HEK293 (cell line): ENCODE results near the gene RNF223.

Source experiments
- CTCF ChIA-PET: fragments of 350-600 bp; formaldehyde crosslinking; extraction: SDS; loops from one replicate; lab custom pipeline; 2021; ENCODE audit warnings: antibody characterized with exemption; lab: Yijun Ruan, JAX
- POLR2A ChIA-PET: fragments of 300-600 bp; formaldehyde crosslinking; extraction: SDS; loops from one replicate; lab custom pipeline; 2020; ENCODE audit warnings: antibody characterized with exemption, inconsistent platforms; lab: Yijun Ruan, JAX
- H3K27ac ChIP-seq: fragments of 200-500 bp; sonication (Bioruptor generic); 2 replicates; pipeline ENCODE4 v1.5.1; 2014; ENCODE audit warnings: low read depth, low read length, control low read depth, inconsistent platforms; ENCODE audit errors: extremely low read depth
- H3K36me3 ChIP-seq, 2 experiments: fragments of 200-500 bp in 1 of 2; sonication (Bioruptor generic) in 1 of 2; 1 replicate in 1 of 2; 2 replicates in 1 of 2; pipeline ENCODE4 v1.5.1; 2014 to 2017; ENCODE audit warnings: inconsistent platforms in 2 of 2, low read length in 2 of 2; ENCODE audit not compliant: control insufficient read depth in 2 of 2, insufficient read depth in 1 of 2
- H3K4me1 ChIP-seq: fragments of 200-500 bp; sonication (Bioruptor generic); 2 replicates; pipeline ENCODE4 v1.5.1; 2014; ENCODE audit warnings: mild to moderate bottlenecking, low read length, inconsistent platforms; ENCODE audit not compliant: control insufficient read depth, insufficient read depth
- H3K4me3 ChIP-seq: 2 replicates; pipeline ENCODE4 v1.5.1; 2011; ENCODE audit warnings: low read depth, mild to moderate bottlenecking, control low read depth, low read length, moderate library complexity
- H3K9me3 ChIP-seq: fragments of 200-500 bp; sonication (Bioruptor generic); 2 replicates; pipeline ENCODE4 v1.5.1; 2014; ENCODE audit warnings: low read depth, low read length, inconsistent platforms; ENCODE audit not compliant: control insufficient read depth, insufficient read depth
- ELK4 ChIP-seq: IDR thresholded peaks from 2 replicates; pipeline ENCODE4 v1.6.1; 2011; ENCODE audit warnings: mild to moderate bottlenecking, low read depth, low read length, borderline replicate concordance
- KLF17 ChIP-seq: fragments of 450-650 bp; formaldehyde crosslinking; IDR thresholded peaks from 2 replicates; pipeline ENCODE4 v1.5.1; 2016; ENCODE audit warnings: missing biosample characterization, missing genetic modification characterization
- KLF7 ChIP-seq: fragments of 450-650 bp; formaldehyde crosslinking; IDR thresholded peaks from 2 replicates; pipeline ENCODE4 v1.5.1; 2016; ENCODE audit warnings: missing biosample characterization, missing genetic modification characterization, borderline replicate concordance
- PRDM1 ChIP-seq: fragments of 450-650 bp; formaldehyde crosslinking; IDR thresholded peaks from 2 replicates; pipeline ENCODE4; 2016; ENCODE audit warnings: missing biosample characterization, missing genetic modification characterization
- SALL2 ChIP-seq: fragments of 450-650 bp; formaldehyde crosslinking; IDR thresholded peaks from 2 replicates; pipeline ENCODE4 v1.5.0; 2017; ENCODE audit warnings: missing biosample characterization, mild to moderate bottlenecking, missing genetic modification characterization, borderline replicate concordance
- SCRT1 ChIP-seq: fragments of 450-650 bp; formaldehyde crosslinking; IDR thresholded peaks from 2 replicates; pipeline ENCODE4 v1.5.1; 2016; ENCODE audit warnings: missing biosample characterization, missing genetic modification characterization, borderline replicate concordance
- SP2 ChIP-seq: fragments of 450-650 bp; formaldehyde crosslinking; IDR thresholded peaks from 2 replicates; pipeline ENCODE4 v1.5.1; 2016; ENCODE audit warnings: missing biosample characterization, missing genetic modification characterization
- ZBTB1 ChIP-seq: fragments of 450-650 bp; formaldehyde crosslinking; IDR thresholded peaks from 2 replicates; pipeline ENCODE4 v1.5.1; 2016; ENCODE audit warnings: missing biosample characterization, missing genetic modification characterization
- ZNF23 ChIP-seq: fragments of 450-650 bp; formaldehyde crosslinking; IDR thresholded peaks from 2 replicates; pipeline ENCODE4 v1.5.1; 2016; ENCODE audit warnings: missing biosample characterization, missing genetic modification characterization, borderline replicate concordance
- ZNF335 ChIP-seq: fragments of 450-650 bp; formaldehyde crosslinking; conservative IDR thresholded peaks from 2 replicates; pipeline ENCODE4 v1.5.1; 2016; ENCODE audit warnings: missing biosample characterization, missing genetic modification characterization
- ZNF416 ChIP-seq: fragments of 450-650 bp; formaldehyde crosslinking; IDR thresholded peaks from 2 replicates; pipeline ENCODE4 v1.5.1; 2016; ENCODE audit warnings: missing biosample characterization, missing genetic modification characterization
- ZNF510 ChIP-seq: fragments of 450-650 bp; formaldehyde crosslinking; IDR thresholded peaks from 2 replicates; pipeline ENCODE4 v1.5.1; 2018; ENCODE audit warnings: mild to moderate bottlenecking, missing genetic modification characterization, missing biosample characterization; ENCODE audit not compliant: insufficient replicate concordance
- ZNF529 ChIP-seq: fragments of 450-650 bp; formaldehyde crosslinking; IDR thresholded peaks from 2 replicates; pipeline ENCODE4 v1.5.1; 2017; ENCODE audit warnings: missing genetic modification characterization, missing biosample characterization; ENCODE audit not compliant: insufficient replicate concordance
- ZNF558 ChIP-seq: fragments of 450-650 bp; formaldehyde crosslinking; IDR thresholded peaks from 2 replicates; pipeline ENCODE4 v1.5.1; 2016; ENCODE audit warnings: missing biosample characterization, missing genetic modification characterization
- ZNF596 ChIP-seq: fragments of 450-650 bp; IDR thresholded peaks from 2 replicates; pipeline ENCODE4 v1.5.0; 2018; ENCODE audit warnings: missing biosample characterization, mild to moderate bottlenecking, missing genetic modification characterization, moderate library complexity
- ZNF629 ChIP-seq: fragments of 450-650 bp; formaldehyde crosslinking; IDR thresholded peaks from 2 replicates; pipeline ENCODE4 v1.5.1; 2017; ENCODE audit warnings: missing biosample characterization, missing genetic modification characterization
- ZNF692 ChIP-seq: fragments of 450-650 bp; formaldehyde crosslinking; IDR thresholded peaks from 2 replicates; pipeline ENCODE4 v1.5.1; 2016; ENCODE audit warnings: missing biosample characterization, missing genetic modification characterization
- ZNF768 ChIP-seq: fragments of 450-650 bp; formaldehyde crosslinking; IDR thresholded peaks from 2 replicates; pipeline ENCODE4 v1.5.1; 2018; ENCODE audit warnings: missing biosample characterization, mild to moderate bottlenecking, missing genetic modification characterization
- ZNF776 ChIP-seq: fragments of 450-650 bp; formaldehyde crosslinking; IDR thresholded peaks from 2 replicates; pipeline ENCODE4 v1.5.0; 2017; ENCODE audit warnings: missing biosample characterization, missing genetic modification characterization, borderline replicate concordance
- ZNF777 ChIP-seq: fragments of 450-650 bp; formaldehyde crosslinking; IDR thresholded peaks from 2 replicates; pipeline ENCODE4 v1.5.1; 2017; ENCODE audit warnings: missing biosample characterization, missing genetic modification characterization, borderline replicate concordance
- ZNF837 ChIP-seq: fragments of 450-650 bp; formaldehyde crosslinking; IDR thresholded peaks from 2 replicates; pipeline ENCODE4 v1.5.1; 2016; ENCODE audit warnings: missing biosample characterization, missing genetic modification characterization
- TF ChIP-seq, protein P1 (sequence below): fragments of 450-650 bp; formaldehyde crosslinking; IDR thresholded peaks from 2 replicates; pipeline ENCODE4; 2016; ENCODE audit warnings: missing biosample characterization, missing genetic modification characterization
- TF ChIP-seq, protein P2 (sequence below): fragments of 450-650 bp; formaldehyde crosslinking; IDR thresholded peaks from 2 replicates; pipeline ENCODE4 v1.5.1; 2017; ENCODE audit warnings: missing biosample characterization, missing genetic modification characterization

Gene RNF223

DNA sequence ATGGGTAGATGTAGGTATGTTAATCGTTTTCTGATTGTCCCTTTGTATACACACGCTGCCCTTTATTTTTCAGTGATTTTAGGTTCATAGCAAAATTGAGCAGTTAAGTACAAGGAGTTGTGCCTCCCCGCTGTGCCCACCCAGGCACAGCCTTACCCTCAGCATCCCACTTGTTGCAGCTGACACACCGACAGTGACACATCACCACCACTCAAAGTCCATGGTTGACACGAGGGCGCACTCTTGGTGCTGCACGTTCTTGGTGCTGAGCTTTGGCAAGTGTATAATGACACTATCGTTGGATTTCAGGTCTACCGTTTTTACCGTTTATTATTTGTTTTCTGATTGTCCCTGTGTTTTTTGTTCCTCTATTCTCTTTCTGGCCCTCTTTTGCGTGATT lies 26.2 kb upstream of the RNF223 start:
- H3K4me3 ChIP-seq, result no peak overlapping the region
- POLR2A ChIA-PET, result no interaction called here
- peaks cover 0 to 4% of the 10 kb centered on the region in 2 experiments; a peak in 2 of 3 replicates for H3K36me3 ChIP-seq
- no peaks in the 10 kb centered on the region for H3K9me3 ChIP-seq
- CTCF ChIA-PET, result no interaction called here
- H3K27ac ChIP-seq, result no peak overlapping the region
- TF ChIP-seq ELK4, result no peak
- TF ChIP-seq KLF7 (tag by site-specific recombination), result no peak
- no peak for TF ChIP-seq ZNF777 (tag by site-specific recombination)
- TF ChIP-seq ZNF629 (tag by site-specific recombination), result no peak
- no peak for TF ChIP-seq ZBTB1 (tag by site-specific recombination)
- TF ChIP-seq PRDM1 (tag by site-specific recombination), result no peak
- H3K4me1 ChIP-seq, result no peaks in the 10 kb centered on the region

DNA sequence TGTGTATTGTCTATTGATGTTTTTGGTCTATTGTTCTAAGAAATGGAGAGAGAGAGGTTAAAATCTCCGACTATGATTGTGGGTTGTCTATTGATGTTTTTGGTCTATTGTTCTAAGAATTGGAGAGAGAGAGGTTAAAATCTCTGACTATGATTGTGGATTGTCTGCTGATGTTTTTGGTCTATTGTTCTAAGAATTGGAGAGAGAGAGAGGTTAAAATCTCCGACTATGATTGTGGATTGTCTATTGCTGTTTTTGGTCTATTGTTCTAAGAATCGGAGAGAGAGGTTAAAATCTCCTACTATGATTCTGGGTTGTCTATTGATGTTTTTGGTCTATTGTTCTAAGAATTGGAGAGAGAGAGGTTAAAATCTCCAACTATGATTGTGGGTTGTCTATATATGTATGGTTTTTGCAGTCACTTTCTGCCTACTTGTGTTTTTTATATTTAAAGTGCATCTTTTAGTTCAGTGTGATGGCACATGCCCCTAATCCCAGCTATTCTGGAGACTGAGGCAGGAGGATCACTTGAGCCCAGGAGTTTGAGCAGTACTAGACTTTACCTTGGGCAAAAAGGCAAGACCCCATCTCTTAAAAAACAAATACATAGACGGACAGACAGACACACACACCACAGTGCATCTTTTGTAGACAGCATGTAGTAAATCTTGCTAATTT lies 25.5 kb upstream of the RNF223 start:
- Histone ChIP-seq H3K36me3 (peaks cover 0 to 4% of the 10 kb centered on the region in 2 experiments; a peak in 1 of 3 replicates), H3K4me1 (no peaks in the 10 kb centered on the region), H3K9me3 (no peaks in the 10 kb centered on the region), H3K27ac (no peak overlapping the region), H3K4me3 (no peak overlapping the region)
- CTCF ChIA-PET, result no interaction called here
- POLR2A ChIA-PET, result no interaction called here
- no peak for TF ChIP-seq ZNF837
- TF ChIP-seq, protein P1, sequence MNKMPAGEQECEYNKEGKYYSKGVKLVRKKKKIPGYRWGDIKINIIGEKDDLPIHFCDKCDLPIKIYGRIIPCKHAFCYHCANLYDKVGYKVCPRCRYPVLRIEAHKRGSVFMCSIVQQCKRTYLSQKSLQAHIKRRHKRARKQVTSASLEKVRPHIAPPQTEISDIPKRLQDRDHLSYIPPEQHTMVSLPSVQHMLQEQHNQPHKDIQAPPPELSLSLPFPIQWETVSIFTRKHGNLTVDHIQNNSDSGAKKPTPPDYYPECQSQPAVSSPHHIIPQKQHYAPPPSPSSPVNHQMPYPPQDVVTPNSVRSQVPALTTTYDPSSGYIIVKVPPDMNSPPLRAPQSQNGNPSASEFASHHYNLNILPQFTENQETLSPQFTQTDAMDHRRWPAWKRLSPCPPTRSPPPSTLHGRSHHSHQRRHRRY (tag by site-specific recombination), result no peak
- TF ChIP-seq ZNF510 (tag by site-specific recombination), result no peak
- no peak for TF ChIP-seq SCRT1 (tag by site-specific recombination)
- TF ChIP-seq ZNF529 (tag by site-specific recombination), result no peak
- TF ChIP-seq ZNF416, result no peak
- no peak for TF ChIP-seq ZNF335 (tag by site-specific recombination)
- TF ChIP-seq ZNF692 (tag by site-specific recombination), result no peak
- no peak for TF ChIP-seq ZNF23 (tag by site-specific recombination)
- TF ChIP-seq SP2 (tag by site-specific recombination), result no peak
- no peak for TF ChIP-seq KLF17 (tag by site-specific recombination)
- TF ChIP-seq ZNF776 (tag by site-specific recombination), result no peak
- TF ChIP-seq ZNF558 (tag by site-specific recombination), result no peak
- TF ChIP-seq ZNF596 (tag by site-specific recombination), result no peak
- TF ChIP-seq, protein P2, sequence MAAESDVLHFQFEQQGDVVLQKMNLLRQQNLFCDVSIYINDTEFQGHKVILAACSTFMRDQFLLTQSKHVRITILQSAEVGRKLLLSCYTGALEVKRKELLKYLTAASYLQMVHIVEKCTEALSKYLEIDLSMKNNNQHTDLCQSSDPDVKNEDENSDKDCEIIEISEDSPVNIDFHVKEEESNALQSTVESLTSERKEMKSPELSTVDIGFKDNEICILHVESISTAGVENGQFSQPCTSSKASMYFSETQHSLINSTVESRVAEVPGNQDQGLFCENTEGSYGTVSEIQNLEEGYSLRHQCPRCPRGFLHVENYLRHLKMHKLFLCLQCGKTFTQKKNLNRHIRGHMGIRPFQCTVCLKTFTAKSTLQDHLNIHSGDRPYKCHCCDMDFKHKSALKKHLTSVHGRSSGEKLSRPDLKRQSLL (tag by site-specific recombination), result no peak
- TF ChIP-seq ZNF768 (tag by site-specific recombination), result no peak
- TF ChIP-seq SALL2 (tag by site-specific recombination), result no peak
